Endothelial cell of hepatic sinusoid (primary cell): ENCODE results near the gene GAL.
"Not testable (repeated sequence)": the region's sequence is repeated elsewhere in the genome, so short reads cannot be mapped to it uniquely, and the experiment has no call there.

Experiments
- in situ Hi-C: cut with HindIII; loops from 2 replicates; pipeline ENCODE4 v1.10.0; 2017; ENCODE audit warnings: low sequenced_read_pairs

Gene GAL

GRCh38 chr11:68684385-68685356 is at the start of gene GAL:
GAL (plus strand) TSS chr11:68684544; CDS start chr11:68684924, 380 bp downstream.
- in situ Hi-C loops, result loop anchor here (5.0 kb wide), 1 partner anchor 37 kb away; no protein-coding TSS in a partner anchor

GRCh38 chr11:68634606-68635005 is 49.7 kb upstream of the GAL start:
- in situ Hi-C loops, result not testable (repeated sequence)

- in situ Hi-C loops, result not testable (repeated sequence)
These were observed 49.2 kb upstream of the GAL start for GRCh38 chr11:68635172-68635571.

- in situ Hi-C loops, result not testable (repeated sequence)
These were observed 48.5 kb upstream of the GAL start for GRCh38 chr11:68635883-68636282.

- in situ Hi-C loops, result not testable (repeated sequence)
These were observed 45.0 kb upstream of the GAL start for GRCh38 chr11:68639322-68639721.

GRCh38 chr11:68641880-68642279 is 42.5 kb upstream of the GAL start:
- in situ Hi-C loops, result no loop called here

GRCh38 chr11:68643585-68643984 is 40.8 kb upstream of the GAL start:
- in situ Hi-C loops, result no loop called here

- in situ Hi-C loops, result loop anchor here (5.0 kb wide), 2 partner anchors 40 to 65 kb away; no protein-coding TSS in a partner anchor
These were observed 37.5 kb upstream of the GAL start for GRCh38 chr11:68646832-68647231.

- in situ Hi-C loops, result loop anchor here (5.0 kb wide), 2 partner anchors 37 to 68 kb away; no protein-coding TSS in a partner anchor
These were observed 34.3 kb upstream of the GAL start for GRCh38 chr11:68649851-68650555.

- in situ Hi-C loops, result no loop called here
These were observed 33.5 kb upstream of the GAL start for GRCh38 chr11:68650801-68651200.

- in situ Hi-C loops, result no loop called here
These were observed 32.9 kb upstream of the GAL start for GRCh38 chr11:68651208-68651984.

GRCh38 chr11:68651985-68652682 is 32.2 kb upstream of the GAL start:
- in situ Hi-C loops, result no loop called here

- in situ Hi-C loops, result no loop called here
These were observed 31.6 kb upstream of the GAL start for GRCh38 chr11:68652683-68653156.

- in situ Hi-C loops, result no loop called here
These were observed 30.6 kb upstream of the GAL start for GRCh38 chr11:68653486-68654430.

- in situ Hi-C loops, result no loop called here
These were observed 29.4 kb upstream of the GAL start for GRCh38 chr11:68654978-68655377.

- in situ Hi-C loops, result no loop called here
These were observed 28.9 kb upstream of the GAL start for GRCh38 chr11:68655406-68655805.

- in situ Hi-C loops, result no loop called here
These were observed 28.5 kb upstream of the GAL start for GRCh38 chr11:68655806-68656205.

- in situ Hi-C loops, result no loop called here
These were observed 27.1 kb upstream of the GAL start for GRCh38 chr11:68657021-68657780.
